ENCODE measurements around the gene SCYGR1. TPM values are rescaled to one million over a fixed set of nuclear protein-coding genes. Genes with fewer than 3 reads are reported as not detected.

SCYGR1 gene
- total RNA-seq, 1 donor from 2014 or later = not detected

Other genes with a start within 250 kb of the SCYGR1 start
- gene COL4A4, start 223.7 kb downstream of the SCYGR1 start, total RNA-seq = 0.74 TPM
- 0.49 TPM for gene COL4A3, start 223.3 kb downstream of the SCYGR1 start, total RNA-seq
- 81.9 TPM for gene MFF, start 62.7 kb downstream of the SCYGR1 start, total RNA-seq
- not detected for gene TM4SF20, start 8.6 kb downstream of the SCYGR1 start, total RNA-seq
- gene AGFG1, start 84.2 kb upstream of the SCYGR1 start, total RNA-seq = 54.6 TPM
- not detected for gene SCYGR2, start 210.9 kb upstream of the SCYGR1 start, total RNA-seq
- not detected for gene SCYGR3, start 226.9 kb upstream of the SCYGR1 start, total RNA-seq
- not detected for gene SCYGR4, start 229.5 kb upstream of the SCYGR1 start, total RNA-seq